IgD-negative memory B cell (primary cell): ENCODE results near the gene KLRK1. TPM values are rescaled to one million over a fixed set of nuclear protein-coding genes. Genes with fewer than 3 reads are reported as not detected.
A peak's percentile ranks its signal among the peaks of the same experiment; 100 is the strongest.
"Not testable (repeated sequence)": the region's sequence is repeated elsewhere in the genome, so short reads cannot be mapped to it uniquely, and the experiment has no call there.

Experiments used
- H3K27ac Mint-ChIP-seq, 3 donors: one replicate each; pipeline ENCODE4 v1.8.0; 2020 to 2022; ENCODE audit warnings: mild to moderate bottlenecking in 3 of 3, mixed read lengths in 3 of 3, moderate library complexity in 1 of 3
- H3K27me3 Mint-ChIP-seq: one replicate; pipeline ENCODE4 v1.8.0; 2021; ENCODE audit warnings: mixed read lengths
- H3K36me3 Mint-ChIP-seq: one replicate; pipeline ENCODE4 v1.8.0; 2020; ENCODE audit warnings: mild to moderate bottlenecking, mixed read lengths
- H3K4me1 Mint-ChIP-seq, 3 donors: one replicate each; pipeline ENCODE4 v1.8.0; 2020 to 2022; ENCODE audit warnings: mixed read lengths in 3 of 3, mild to moderate bottlenecking in 1 of 3
- H3K4me3 Mint-ChIP-seq, 4 donors: one replicate each; pipeline ENCODE4 v1.8.0; 2020 to 2022; ENCODE audit warnings: mild to moderate bottlenecking in 4 of 4, mixed read lengths in 4 of 4, moderate library complexity in 3 of 4
- H3K9me3 Mint-ChIP-seq, 3 donors: one replicate each; pipeline ENCODE4 v1.8.0; 2020 to 2021; ENCODE audit warnings: mixed read lengths in 3 of 3, mild to moderate bottlenecking in 1 of 3
- polyA plus RNA-seq: library from polyadenylated mRNA; unstranded; fragments of 300-500 nt; fragmentation: Illumina TruSeq; gene quantifications from one replicate; pipeline ENCODE4 v1.2.3, GENCODE V29; 2021

The KLRK1 gene
- polyA plus RNA-seq, 1 donor from 2014 or later = 15.8 TPM

DNA sequence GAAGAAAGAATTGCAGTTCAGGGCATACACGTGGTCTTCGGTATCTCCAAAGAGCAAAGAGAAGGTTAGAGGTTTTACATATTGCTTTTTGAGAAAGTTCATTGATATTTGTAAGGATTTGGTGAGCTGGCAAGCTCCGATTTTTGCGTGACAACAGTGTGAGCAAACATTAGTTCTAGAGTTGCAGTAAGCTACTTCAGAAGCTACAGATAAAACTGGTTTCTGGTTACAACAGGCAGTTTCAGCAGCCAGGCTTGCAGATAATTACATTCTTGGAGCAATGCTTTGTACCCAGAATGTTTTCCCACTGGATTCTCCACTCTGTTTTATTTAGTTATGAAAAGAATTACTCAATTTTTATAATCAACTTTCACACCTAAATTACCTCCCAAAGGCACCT, 28.2 kb downstream of the KLRK1 start:
- H3K4me3 Mint-ChIP-seq = peak overlapping the region in 1 of 4 donors; percentile 2
- no peaks in the 10 kb centered on the region for H3K27me3 Mint-ChIP-seq
- peak overlapping the region in 1 of 3 donors; percentile 32 for H3K27ac Mint-ChIP-seq

DNA sequence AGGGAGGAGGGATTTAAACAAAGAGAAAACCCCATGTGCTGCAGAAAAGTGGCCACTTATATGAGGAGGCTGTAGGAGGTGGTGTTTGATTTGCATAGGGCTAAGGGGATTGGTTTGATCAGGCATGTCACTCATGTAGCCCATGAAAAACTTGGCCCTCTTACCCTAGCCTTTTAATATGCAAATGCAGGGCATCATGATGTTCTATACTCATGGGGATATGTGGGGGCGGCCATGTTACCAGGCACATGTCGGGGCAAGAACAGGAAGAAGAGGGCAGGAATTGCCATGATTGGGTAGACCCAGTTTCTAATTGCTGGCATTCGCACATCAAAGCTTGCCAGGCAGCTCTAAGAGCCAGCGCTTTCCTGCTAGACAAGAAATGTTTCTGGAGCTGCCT, 28.8 kb downstream of the KLRK1 start:
- Mint-ChIP-seq H3K36me3 (no peaks in the 10 kb centered on the region), H3K4me1 (peaks cover 0 to 8% (median 6%) of the 10 kb centered on the region in 3 donors), H3K27ac (no peak overlapping the region), H3K4me3 (peak overlapping the region in 1 of 4 donors; percentile 46), H3K9me3 (no peaks in the 10 kb centered on the region), H3K27me3 (no peaks in the 10 kb centered on the region)

More for the DNA sequence above, 28.2 kb downstream of the KLRK1 start:
- H3K36me3 Mint-ChIP-seq = no peaks in the 10 kb centered on the region
- no peaks in the 10 kb centered on the region for H3K9me3 Mint-ChIP-seq
- peaks cover 0 to 8% (median 6%) of the 10 kb centered on the region in 3 donors for H3K4me1 Mint-ChIP-seq

DNA sequence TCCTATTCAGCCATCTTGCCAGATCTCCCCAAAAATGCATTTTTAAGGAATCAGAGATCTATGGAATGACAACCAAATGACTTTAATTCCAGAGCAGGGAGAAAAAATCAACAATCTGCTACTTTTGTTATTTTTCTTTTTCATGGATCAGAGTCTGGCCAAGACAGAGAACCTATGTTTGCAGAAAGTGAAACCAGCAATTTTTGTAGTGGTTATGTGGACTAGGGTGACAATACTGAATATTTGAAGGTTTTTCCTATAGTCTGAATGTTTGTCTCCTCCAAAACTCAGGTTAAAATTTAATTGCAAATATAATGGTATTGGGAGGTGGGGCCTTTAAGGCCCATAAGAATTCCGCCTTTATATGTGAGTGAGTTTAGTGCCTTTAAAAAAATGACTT, 30.9 kb downstream of the KLRK1 start:
- no peak overlapping the region for H3K4me3 Mint-ChIP-seq
- no peaks in the 10 kb centered on the region for H3K36me3 Mint-ChIP-seq
- H3K27me3 Mint-ChIP-seq = no peaks in the 10 kb centered on the region
- no peak overlapping the region for H3K27ac Mint-ChIP-seq
- peaks cover 0 to 8% (median 6%) of the 10 kb centered on the region in 3 donors for H3K4me1 Mint-ChIP-seq
- H3K9me3 Mint-ChIP-seq = peaks cover 0 to 1% (median 0%) of the 10 kb centered on the region in 3 donors

DNA sequence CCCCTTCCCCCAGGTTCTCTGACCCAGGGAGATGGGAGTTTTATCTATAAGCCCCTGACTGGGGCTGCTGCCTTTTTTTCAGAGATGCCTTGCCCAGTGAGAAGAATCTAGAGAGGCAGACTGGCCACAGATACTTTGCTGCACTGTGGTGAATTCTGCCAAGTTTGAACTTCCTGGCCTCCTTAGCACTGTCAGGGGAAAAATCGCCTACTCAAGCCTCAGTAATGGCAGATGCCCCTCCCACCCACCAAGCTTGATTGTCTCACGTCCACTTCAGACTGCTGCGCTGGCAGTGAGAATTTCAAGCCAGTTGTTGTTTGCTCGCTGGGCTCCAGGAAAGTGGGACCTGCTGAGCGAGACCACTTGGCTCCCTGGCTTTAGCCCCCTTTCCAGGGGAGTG, 31.7 kb downstream of the KLRK1 start:
- peaks cover 2% of the 10 kb centered on the region for H3K27me3 Mint-ChIP-seq
- H3K9me3 Mint-ChIP-seq = peaks cover 0 to 1% (median 0%) of the 10 kb centered on the region in 3 donors
- peaks cover 0 to 8% (median 6%) of the 10 kb centered on the region in 3 donors for H3K4me1 Mint-ChIP-seq
- H3K4me3 Mint-ChIP-seq = no peak overlapping the region
- no peaks in the 10 kb centered on the region for H3K36me3 Mint-ChIP-seq
- H3K27ac Mint-ChIP-seq = no peak overlapping the region

DNA sequence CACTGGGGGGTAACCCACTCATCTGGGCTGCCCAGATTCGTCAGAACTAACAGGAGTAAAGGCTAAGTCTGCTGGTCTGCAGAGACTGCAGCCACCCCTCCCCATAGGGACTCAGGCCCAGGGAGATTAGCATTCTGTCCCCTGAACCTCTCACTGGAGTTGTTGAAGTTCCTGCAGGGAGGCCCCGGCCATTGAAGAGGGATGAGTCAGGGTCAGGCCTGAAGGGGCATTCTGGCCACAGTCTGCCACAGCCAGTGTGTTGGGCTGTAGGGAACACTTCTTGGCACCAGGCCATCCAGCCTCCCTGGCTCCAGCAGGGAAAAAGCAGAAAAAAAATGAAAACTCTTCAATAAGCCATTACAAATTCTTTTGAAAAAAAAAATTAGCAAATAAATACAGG, 35.3 kb downstream of the KLRK1 start:
- Mint-ChIP-seq H3K27ac (no peak overlapping the region), H3K4me1 (no peaks in the 10 kb centered on the region), H3K36me3 (no peaks in the 10 kb centered on the region), H3K9me3 (peaks cover 0 to 8% (median 7%) of the 10 kb centered on the region in 3 donors), H3K4me3 (no peak overlapping the region), H3K27me3 (peaks cover 2% of the 10 kb centered on the region)

DNA sequence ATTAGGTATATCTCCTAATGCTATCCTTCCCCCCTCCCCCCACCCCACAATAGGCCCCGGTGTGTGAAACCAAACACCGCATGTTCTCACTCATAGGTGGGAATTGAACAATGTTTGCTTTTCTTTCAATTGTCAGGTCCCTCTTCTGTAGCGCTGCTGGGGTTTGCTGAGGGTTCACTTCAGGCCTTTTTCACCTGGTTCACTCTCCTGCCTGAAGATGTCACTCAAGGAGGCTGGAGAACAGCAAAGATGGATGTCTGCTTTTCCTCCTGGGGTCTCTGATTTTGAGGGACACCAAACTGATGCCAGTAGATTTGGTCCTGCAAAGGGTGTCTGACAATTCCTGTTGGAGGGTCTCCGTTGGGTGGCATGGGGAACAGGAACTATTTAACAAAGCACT, 35.8 kb downstream of the KLRK1 start:
- Mint-ChIP-seq H3K9me3 (peaks cover 0 to 8% (median 7%) of the 10 kb centered on the region in 3 donors), H3K27me3 (peaks cover 2% of the 10 kb centered on the region), H3K36me3 (no peaks in the 10 kb centered on the region), H3K27ac (no peak overlapping the region), H3K4me1 (no peaks in the 10 kb centered on the region), H3K4me3 (no peak overlapping the region)

DNA sequence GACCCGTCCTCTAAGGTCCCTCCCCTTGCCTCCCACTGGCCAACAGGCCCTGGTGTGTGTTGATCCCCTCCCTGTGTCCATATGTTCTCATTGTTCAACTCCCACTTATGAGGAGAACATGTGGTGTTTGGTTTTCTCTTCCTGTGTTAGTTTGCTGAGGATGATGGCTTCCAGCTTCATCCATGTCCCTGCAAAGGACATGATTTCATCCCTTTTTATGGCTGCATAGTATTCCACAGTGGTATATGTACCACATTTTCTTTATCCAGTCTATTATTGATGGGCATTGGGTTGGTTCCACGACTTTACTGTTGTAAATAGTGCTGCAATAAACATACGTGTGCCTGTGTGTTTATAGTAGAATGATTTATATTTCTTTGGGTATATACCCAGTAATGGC, 38.4 kb downstream of the KLRK1 start:
- not testable (repeated sequence) for H3K27ac Mint-ChIP-seq, H3K36me3 Mint-ChIP-seq

DNA sequence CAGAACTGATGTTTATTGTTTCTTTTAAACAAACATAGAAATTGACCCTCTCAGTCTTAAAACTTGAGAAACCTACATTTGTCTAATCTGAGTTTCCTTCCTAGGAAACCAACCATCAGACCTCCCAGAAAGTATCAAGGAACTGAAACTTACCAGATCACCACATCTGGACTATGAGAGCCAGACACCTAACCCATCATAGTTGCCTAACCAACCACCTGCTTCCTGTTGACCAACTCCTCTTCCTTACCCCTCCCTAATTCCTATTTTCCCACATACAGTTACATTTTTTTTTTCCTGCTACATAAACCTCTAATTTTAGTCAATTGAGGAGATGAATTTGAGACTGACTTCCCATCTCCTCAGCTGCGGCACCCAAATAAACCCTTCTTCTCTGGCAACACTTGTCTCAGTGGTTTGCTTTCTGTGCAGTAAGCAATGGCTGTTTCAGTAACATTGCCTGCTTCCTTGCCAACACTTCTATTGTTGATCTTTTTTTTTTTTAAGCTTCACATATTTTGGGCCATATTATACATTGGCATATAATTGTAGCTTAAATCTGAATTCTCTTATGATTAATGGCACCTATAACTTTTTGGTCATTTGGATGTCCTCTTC, 47.8 kb downstream of the KLRK1 start:
- H3K27me3 Mint-ChIP-seq = peaks cover 2% of the 10 kb centered on the region
- H3K9me3 Mint-ChIP-seq = peaks cover 2 to 6% (median 5%) of the 10 kb centered on the region in 3 donors
- peak overlapping the region in 2 of 3 donors; percentile 7 to 14 for H3K27ac Mint-ChIP-seq
- peaks cover 11 to 14% (median 11%) of the 10 kb centered on the region in 3 donors for H3K4me1 Mint-ChIP-seq
- peak overlapping the region in 2 of 4 donors; percentile 2 to 72 for H3K4me3 Mint-ChIP-seq
- H3K36me3 Mint-ChIP-seq = peaks cover 2% of the 10 kb centered on the region

More for the DNA sequence above, 38.4 kb downstream of the KLRK1 start:
- H3K9me3 Mint-ChIP-seq, H3K4me1 Mint-ChIP-seq, H3K27me3 Mint-ChIP-seq, H3K4me3 Mint-ChIP-seq: not testable (repeated sequence)

DNA sequence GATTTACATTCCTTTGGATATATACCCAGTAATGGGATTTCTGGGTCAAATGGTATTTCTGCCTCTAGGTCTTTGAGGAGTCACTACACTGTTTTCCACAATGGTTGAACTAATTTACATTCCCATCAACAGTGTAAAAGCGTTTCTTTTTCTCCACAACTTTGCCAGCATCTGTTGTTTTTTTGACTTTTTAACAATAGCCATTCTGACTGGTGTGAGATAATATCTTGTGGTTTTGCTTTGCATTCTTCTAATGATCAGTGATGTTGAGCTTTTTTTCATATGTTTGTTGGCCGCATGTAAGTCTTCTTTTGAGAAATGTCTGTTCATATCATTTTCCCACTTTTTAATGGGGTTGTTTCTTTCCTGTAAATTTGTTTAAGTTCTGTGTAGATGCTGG, 48.9 kb downstream of the KLRK1 start:
- H3K9me3 Mint-ChIP-seq, H3K27me3 Mint-ChIP-seq, H3K36me3 Mint-ChIP-seq: not testable (repeated sequence)
- H3K27ac Mint-ChIP-seq = peak overlapping the region in 1 of 3 donors; percentile 8
- H3K4me1 Mint-ChIP-seq = peaks cover 11 to 14% (median 11%) of the 10 kb centered on the region in 3 donors
- peak overlapping the region in 1 of 4 donors; percentile 18 for H3K4me3 Mint-ChIP-seq

DNA sequence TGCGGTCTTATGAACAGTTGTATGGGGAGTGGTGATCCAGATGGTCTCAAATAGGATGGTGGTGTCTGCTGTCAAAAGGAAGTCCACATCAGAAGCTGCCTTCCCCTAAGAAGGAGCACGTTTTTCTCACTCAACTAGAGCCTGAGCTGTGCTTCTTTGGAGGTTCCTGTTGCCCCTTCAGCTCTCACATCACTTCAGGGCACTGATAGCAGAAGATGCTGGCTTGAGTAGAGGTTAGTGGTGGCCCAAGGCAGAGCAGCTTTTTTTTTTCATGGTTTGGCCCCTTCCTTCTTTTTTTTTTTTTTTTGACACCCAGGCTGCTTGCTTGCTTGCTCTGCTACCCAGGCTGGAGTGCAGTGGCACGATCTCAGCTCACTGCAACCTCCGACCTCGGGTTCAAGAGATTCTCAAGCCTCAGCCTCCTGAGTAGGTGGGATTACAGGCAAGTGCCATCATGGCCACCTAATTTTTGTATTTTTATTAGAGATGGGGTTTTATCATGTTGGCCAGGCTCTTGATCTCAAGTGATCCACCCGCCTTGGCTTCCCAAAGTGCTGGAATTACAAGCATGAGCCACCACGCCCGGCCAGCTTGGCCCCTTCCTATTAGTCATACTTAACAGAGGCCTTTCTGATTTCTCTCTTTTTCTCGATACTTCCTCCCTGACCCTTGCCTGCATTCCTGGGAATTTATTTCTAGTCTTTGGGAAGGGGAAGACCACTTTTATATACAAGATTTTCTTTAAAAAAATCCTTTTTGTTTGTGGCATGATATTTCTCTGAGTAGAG, 50.6 kb downstream of the KLRK1 start:
- H3K27ac Mint-ChIP-seq = no peak overlapping the region

DNA sequence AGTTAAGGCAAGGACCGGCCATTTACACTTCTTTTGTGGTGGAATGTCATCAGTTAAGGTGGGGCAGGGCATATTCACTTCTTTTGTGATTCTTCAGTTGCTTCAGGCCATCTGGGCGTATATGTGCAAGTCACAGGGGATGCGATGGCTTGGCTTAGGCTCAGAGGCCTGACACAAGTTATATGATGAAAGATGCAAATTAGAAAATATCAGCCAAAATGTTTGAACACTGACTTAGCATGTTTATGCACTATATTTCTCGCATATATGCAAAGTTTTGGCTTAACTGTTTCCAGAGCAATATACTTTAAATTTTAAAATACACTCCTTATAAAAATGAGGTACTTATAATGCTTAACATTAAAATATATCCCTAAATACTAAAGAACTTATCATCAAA, 51.4 kb downstream of the KLRK1 start:
- not testable (repeated sequence) for H3K27ac Mint-ChIP-seq

More for the DNA sequence above, 50.6 kb downstream of the KLRK1 start:
- Mint-ChIP-seq H3K4me3 (no peak overlapping the region), H3K9me3 (peaks cover 2 to 6% (median 5%) of the 10 kb centered on the region in 3 donors), H3K36me3 (peaks cover 2% of the 10 kb centered on the region), H3K27me3 (peaks cover 2% of the 10 kb centered on the region), H3K4me1 (peaks cover 11 to 14% (median 11%) of the 10 kb centered on the region in 3 donors)

DNA sequence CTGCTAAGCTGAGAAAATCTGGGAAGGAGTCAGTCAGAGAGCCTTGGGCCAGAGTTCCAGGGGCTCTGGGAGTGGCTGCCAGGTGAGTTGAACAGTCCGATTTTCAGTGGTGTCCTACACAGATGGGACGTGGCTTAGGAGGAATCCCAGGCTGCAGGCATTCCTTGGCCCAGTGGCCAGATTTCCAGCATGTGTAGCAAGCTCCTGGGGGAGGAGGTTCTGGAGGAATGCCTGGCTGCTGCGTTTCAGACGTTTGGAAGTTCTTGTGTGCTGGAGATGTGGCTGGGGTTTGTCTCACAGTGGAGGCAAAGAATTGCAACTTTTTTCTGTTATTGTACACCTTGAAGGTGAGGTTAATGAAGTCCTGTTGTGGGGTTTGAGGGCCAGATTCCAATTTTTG, 53.6 kb downstream of the KLRK1 start:
- H3K27ac Mint-ChIP-seq, H3K36me3 Mint-ChIP-seq, H3K27me3 Mint-ChIP-seq, H3K4me3 Mint-ChIP-seq, H3K9me3 Mint-ChIP-seq, H3K4me1 Mint-ChIP-seq: not testable (repeated sequence)

More for the DNA sequence above, 51.4 kb downstream of the KLRK1 start:
- H3K36me3 Mint-ChIP-seq, H3K4me3 Mint-ChIP-seq, H3K9me3 Mint-ChIP-seq, H3K27me3 Mint-ChIP-seq: not testable (repeated sequence)
- H3K4me1 Mint-ChIP-seq = peaks cover 9 to 13% (median 11%) of the 10 kb centered on the region in 3 donors

DNA sequence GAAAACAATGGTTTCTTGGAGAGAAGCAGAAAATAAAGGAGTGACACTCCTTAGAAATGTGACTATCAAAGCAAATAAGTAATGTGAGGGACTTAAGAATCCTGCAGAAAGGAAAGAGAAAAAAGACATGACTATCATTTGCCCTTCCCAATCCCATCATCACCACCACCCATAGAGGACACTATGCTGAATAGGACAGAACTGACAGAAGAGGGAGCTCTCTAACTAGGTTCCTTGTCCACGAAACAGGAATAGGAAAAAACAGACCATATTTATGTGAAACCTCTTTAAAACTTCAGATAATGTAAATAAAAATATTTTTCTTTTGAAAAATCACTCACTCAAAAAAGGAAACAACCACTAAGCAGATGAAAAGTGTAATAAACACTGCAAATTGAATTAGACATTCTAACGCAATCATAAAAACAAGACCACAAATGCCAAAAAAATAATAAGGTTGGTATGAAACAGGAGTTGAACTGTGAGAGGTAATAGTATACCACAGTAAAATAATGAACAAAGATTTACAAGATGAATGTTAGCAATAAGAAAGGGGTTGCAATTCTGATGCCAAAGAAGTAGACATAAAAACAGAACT, 58.1 kb downstream of the KLRK1 start:
- no peak overlapping the region for H3K27ac Mint-ChIP-seq
- no peak overlapping the region for H3K4me3 Mint-ChIP-seq

DNA sequence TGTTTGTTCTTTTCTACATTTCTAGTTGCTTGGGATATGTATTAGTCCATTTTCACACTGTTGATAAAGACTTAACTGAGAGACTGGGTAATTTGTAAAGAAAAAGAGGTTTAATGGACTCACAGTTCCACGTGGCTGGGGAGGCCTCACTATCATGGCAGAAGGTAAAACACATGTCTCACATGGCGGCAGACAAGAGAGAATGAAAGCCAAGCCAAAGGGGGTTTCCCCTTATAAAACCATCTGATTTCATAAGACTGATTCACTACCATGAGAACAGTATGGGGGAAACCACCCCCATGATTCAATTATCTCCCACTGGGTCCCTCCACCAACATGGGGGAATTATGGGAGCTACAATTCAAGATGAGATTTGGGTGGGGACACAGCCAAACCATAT, 61.1 kb downstream of the KLRK1 start:
- H3K9me3 Mint-ChIP-seq, H3K36me3 Mint-ChIP-seq, H3K4me3 Mint-ChIP-seq, H3K27me3 Mint-ChIP-seq, H3K27ac Mint-ChIP-seq, H3K4me1 Mint-ChIP-seq: not testable (repeated sequence)

More for the DNA sequence above, 58.1 kb downstream of the KLRK1 start:
- peaks cover 1% of the 10 kb centered on the region for H3K27me3 Mint-ChIP-seq
- peaks cover 0 to 5% (median 0%) of the 10 kb centered on the region in 3 donors for H3K9me3 Mint-ChIP-seq
- H3K36me3 Mint-ChIP-seq = no peaks in the 10 kb centered on the region
- H3K4me1 Mint-ChIP-seq = no peaks in the 10 kb centered on the region
